CD4-positive, alpha-beta T cell (primary cell): ENCODE data around the gene ZNF280A. TPM values are rescaled to one million over a fixed set of nuclear protein-coding genes. Genes with fewer than 3 reads are reported as not detected.

Source experiments
- ATAC-seq: fragments of 200-7000 bp; cut with Tn5 transposase; one replicate; pipeline ENCODE4 v1.10.0; 2022; ENCODE audit warnings: mild to moderate bottlenecking; ENCODE audit not compliant: poor library complexity
- CTCF ChIA-PET: fragments of 350-600 bp; sonication (Branson Sonifier 250); formaldehyde crosslinking; loops from one replicate; lab custom pipeline; 2021; ENCODE audit warnings: antibody characterized with exemption, inconsistent platforms; lab: Charles Lee
- POLR2A ChIA-PET: fragments of 350-600 bp; sonication (Branson Sonifier 250); formaldehyde crosslinking; loops from one replicate; lab custom pipeline; 2021; ENCODE audit warnings: antibody characterized with exemption, inconsistent platforms; lab: Charles Lee
- DNase-seq, 14 experiments: peaks; one replicate each; pipeline ENCODE4 v3.0.0-alpha.2; 2013 to 2020; ENCODE audit warnings: mixed read lengths in 2 of 14
- H3K27ac ChIP-seq, 2 donors: one replicate each; pipeline versions ENCODE4 v1.5.1 to v1.7.0; 2013; ENCODE audit warnings: low read length in 2 of 2, low read depth in 1 of 2, mild to moderate bottlenecking in 1 of 2
- H3K27me3 ChIP-seq, 2 experiments: 1 replicate in 1 of 2; 2 replicates in 1 of 2; pipeline versions ENCODE4 v1.6.1 to v1.7.0; 2013; ENCODE audit warnings: low read length in 2 of 2, control low read depth in 1 of 2, mild to moderate bottlenecking in 1 of 2, moderate library complexity in 1 of 2; ENCODE audit not compliant: insufficient read depth in 2 of 2, control insufficient read depth in 1 of 2
- H3K36me3 ChIP-seq: one replicate; pipeline ENCODE4 v1.6.1; 2013; ENCODE audit warnings: low read length, control low read depth; ENCODE audit not compliant: insufficient read depth
- H3K4me1 ChIP-seq: one replicate; pipeline ENCODE4 v1.6.1; 2013; ENCODE audit warnings: low read length, control low read depth; ENCODE audit not compliant: insufficient read depth
- H3K4me3 ChIP-seq: one replicate; pipeline ENCODE4 v1.5.1; 2013; ENCODE audit warnings: mild to moderate bottlenecking, low read length, moderate library complexity
- H3K9me3 ChIP-seq, 2 experiments: 1 replicate in 1 of 2; 2 replicates in 1 of 2; pipeline versions ENCODE4 v1.6.1 to v1.7.0; 2013; ENCODE audit warnings: low read length in 2 of 2, mild to moderate bottlenecking in 2 of 2, control low read depth in 1 of 2, moderate library complexity in 1 of 2; ENCODE audit not compliant: control insufficient read depth in 1 of 2, insufficient read depth in 1 of 2
- H3K27ac Mint-ChIP-seq: one replicate; pipeline ENCODE4 v1.8.0; 2020; ENCODE audit warnings: mixed read lengths
- H3K27me3 Mint-ChIP-seq: one replicate; pipeline ENCODE4 v1.8.0; 2021; ENCODE audit warnings: mixed read lengths
- H3K36me3 Mint-ChIP-seq: one replicate; pipeline ENCODE4 v1.8.0; 2021; ENCODE audit warnings: low read depth, mixed read lengths
- H3K4me1 Mint-ChIP-seq: one replicate; pipeline ENCODE4 v1.8.0; 2021; ENCODE audit warnings: low read depth, mixed read lengths
- H3K4me3 Mint-ChIP-seq: one replicate; pipeline ENCODE4 v1.8.0; 2020; ENCODE audit warnings: mild to moderate bottlenecking, mixed read lengths
- H3K9me3 Mint-ChIP-seq: one replicate; pipeline ENCODE4 v1.8.0; 2020; ENCODE audit warnings: mixed read lengths
- CTCF ChIP-seq: fragments of 200-600 bp; IDR thresholded peaks from one replicate; pipeline ENCODE4 v1.8.0; 2022; ENCODE audit warnings: antibody characterized with exemption, mild to moderate bottlenecking
- intact Hi-C, 2 experiments: fragments of 100-400 bp; cut with DNase I in 1 of 2; cut with micrococcal nuclease in 1 of 2; formaldehyde crosslinking; loops; one replicate each; pipeline versions ENCODE4 v1.15.1 to v1.9.0; 2023 to 2025; cut with DNase I, micrococcal nuclease
- total RNA-seq, 174 experiments: library from RNA in 2 of 174; stranded (reverse) in 2 of 174; gene quantifications; one replicate each; pipeline ENCODE4 v1.2.3 and lab custom pipeline; 2021 to 2026

Gene ZNF280A
- total RNA-seq, 2 experiments from 2014 or later: not detected

GRCh38 chr22:22464541-22465054, 55.5 kb downstream of the ZNF280A start:
- ATAC-seq: no peak
- no peak for DNase-seq
- ChIA-PET POLR2A (no interaction called here), CTCF (no interaction called here)
- Mint-ChIP-seq H3K9me3 (peaks cover 8% of the 10 kb centered on the region), H3K36me3 (peaks cover 4% of the 10 kb centered on the region), H3K27me3 (peaks cover 71% of the 10 kb centered on the region), H3K4me1 (no peaks in the 10 kb centered on the region), H3K27ac (no peak overlapping the region), H3K4me3 (no peak overlapping the region)
- no peaks in the 10 kb centered on the region for H3K4me1 ChIP-seq
- intact Hi-C loops: loop anchor here (5.0 to 10.0 kb wide), 4 partner anchors 120 to 493 kb away; no protein-coding TSS in a partner anchor
- H3K4me3 ChIP-seq: no peak overlapping the region
- H3K27ac ChIP-seq: no peak overlapping the region
- peaks cover 17 to 19% of the 10 kb centered on the region in 2 experiments for H3K27me3 ChIP-seq
- H3K9me3 ChIP-seq: peaks cover 8 to 10% of the 10 kb centered on the region in 2 experiments
- H3K36me3 ChIP-seq: no peaks in the 10 kb centered on the region
- TF ChIP-seq CTCF: no peak

- POLR2A ChIA-PET: no interaction called here
- H3K4me3 ChIP-seq: no peak overlapping the region
These were observed 56.1 kb downstream of the ZNF280A start for GRCh38 chr22:22463855-22464540.

More at GRCh38 chr22:22463855-22464540, 56.1 kb downstream of the ZNF280A start:
- no peak for ATAC-seq
- DNase-seq: peak in 13 of 14 experiments; percentile 3 to 78 (median 28)
- peaks cover 4% of the 10 kb centered on the region for H3K36me3 Mint-ChIP-seq
- H3K9me3 Mint-ChIP-seq: peaks cover 5% of the 10 kb centered on the region
- peak; percentile 88 for TF ChIP-seq CTCF
- no peaks in the 10 kb centered on the region for H3K36me3 ChIP-seq
- peaks cover 66% of the 10 kb centered on the region for H3K27me3 Mint-ChIP-seq
- H3K4me3 Mint-ChIP-seq: no peak overlapping the region
- no peaks in the 10 kb centered on the region for H3K4me1 ChIP-seq
- CTCF ChIA-PET: no interaction called here
- intact Hi-C loops: loop anchor here (5.0 to 10.0 kb wide), 4 partner anchors 121 to 493 kb away; no protein-coding TSS in a partner anchor
- peaks cover 10 to 16% of the 10 kb centered on the region in 2 experiments for H3K9me3 ChIP-seq
- H3K4me1 Mint-ChIP-seq: no peaks in the 10 kb centered on the region
- peaks cover 17 to 19% of the 10 kb centered on the region in 2 experiments for H3K27me3 ChIP-seq
- no peak overlapping the region for H3K27ac Mint-ChIP-seq
- H3K27ac ChIP-seq: no peak overlapping the region

Other genes with a start within 250 kb of the ZNF280A start
- 1 to 10 TPM; 1.0 to 1.2 TPM for gene ZNF280B, start 11.5 kb downstream of the ZNF280A start, total RNA-seq
- not detected for gene PRAME, start 39.0 kb upstream of the ZNF280A start, total RNA-seq
- not detected for gene GGTLC2, start 124.3 kb upstream of the ZNF280A start, total RNA-seq